HepG2 (cell line): ENCODE data around the gene TMEM143. TPM values are rescaled to one million over a fixed set of nuclear protein-coding genes. Genes with fewer than 3 reads are reported as not detected.
A peak's percentile ranks its signal among the peaks of the same experiment; 100 is the strongest.

ENCODE experiments used
- HOXA3 ChIP-seq: sonication (generic); formaldehyde crosslinking; IDR thresholded peaks from 2 replicates; pipeline ENCODE4 v1.5.0; 2020; ENCODE audit warnings: missing genetic modification reagents
- KLF12 ChIP-seq: sonication (generic); formaldehyde crosslinking; IDR thresholded peaks from 2 replicates; pipeline ENCODE4 v1.4.0; 2020; ENCODE audit warnings: missing genetic modification reagents, borderline replicate concordance
- NCOA5 ChIP-seq: sonication (generic); formaldehyde crosslinking; IDR thresholded peaks from 2 replicates; pipeline ENCODE4 v1.4.0; 2020; ENCODE audit warnings: missing genetic modification reagents
- NFKBIZ ChIP-seq: IDR thresholded peaks from 2 replicates; pipeline ENCODE4 v1.6.1; 2018; ENCODE audit warnings: missing genetic modification reagents, missing compliant biosample characterization
- PHB2 ChIP-seq: fragments of 450-650 bp; IDR thresholded peaks from 2 replicates; pipeline ENCODE4 v1.6.1; 2018; ENCODE audit not compliant: partially characterized antibody
- RXRA ChIP-seq: sonication (generic); formaldehyde crosslinking; IDR thresholded peaks from 2 replicates; pipeline ENCODE4 v1.5.1; 2020; ENCODE audit warnings: missing genetic modification reagents
- ZFY ChIP-seq: sonication (generic); formaldehyde crosslinking; IDR thresholded peaks from 2 replicates; pipeline ENCODE4 v1.4.0; 2020; ENCODE audit warnings: missing genetic modification reagents
- ZNF569 ChIP-seq: sonication (generic); formaldehyde crosslinking; IDR thresholded peaks from 2 replicates; pipeline ENCODE4 v1.5.0; 2020; ENCODE audit warnings: mild to moderate bottlenecking, missing genetic modification reagents, moderate library complexity, borderline replicate concordance
- ZNF768 ChIP-seq: sonication (generic); formaldehyde crosslinking; IDR thresholded peaks from 2 replicates; pipeline ENCODE4 v1.4.0; 2020; ENCODE audit warnings: missing genetic modification reagents
- ZSCAN9 ChIP-seq: IDR thresholded peaks from 2 replicates; pipeline ENCODE4 v1.6.1; 2016; ENCODE audit warnings: borderline replicate concordance
- polyA plus RNA-seq, 8 experiments: library from polyadenylated mRNA; depleted of rRNA in 3 of 8; stranded (reverse) in 7 of 8; unstranded in 1 of 8; fragments of >200 nt; fragmentation: Illumina TruSeq in 4 of 8; extraction: Trizol in 4 of 8; gene quantifications; 2 replicates each; pipeline versions ENCODE4 v1.2.1 to v1.2.3, GENCODE V29; 2011 to 2016; ENCODE audit warnings: low read depth in 4 of 8, missing spikeins in 1 of 8, mixed read lengths in 1 of 8; ENCODE audit not compliant: insufficient read depth in 1 of 8
- total RNA-seq, 5 experiments: library from RNA; depleted of rRNA; stranded (reverse); fragments of >200 nt; fragmentation: Illumina TruSeq; extraction: Trizol; gene quantifications; 2 replicates each; pipeline ENCODE4 v1.2.3, GENCODE V29; 2016; ENCODE audit warnings: low read depth in 1 of 5
- TF ChIP-seq, protein P1 (sequence below): sonication (generic); formaldehyde crosslinking; IDR thresholded peaks from 2 replicates; pipeline ENCODE4 v1.5.0; 2020; ENCODE audit warnings: missing genetic modification reagents
- TF ChIP-seq, protein P2 (sequence below): sonication (generic); formaldehyde crosslinking; IDR thresholded peaks from 2 replicates; pipeline ENCODE4 v1.8.1; 2023; ENCODE audit warnings: mild to moderate bottlenecking, inconsistent platforms, moderate library complexity, missing genetic modification reagents, borderline replicate concordance
- TF ChIP-seq, protein P3 (sequence below): sonication (generic); formaldehyde crosslinking; IDR thresholded peaks from 2 replicates; pipeline ENCODE4 v1.5.1; 2020; ENCODE audit warnings: mild to moderate bottlenecking, missing genetic modification reagents
- TF ChIP-seq, protein P4 (sequence below): sonication (generic); formaldehyde crosslinking; IDR thresholded peaks from 2 replicates; pipeline ENCODE4 v1.8.0; 2022; ENCODE audit warnings: mild to moderate bottlenecking, missing genetic modification reagents; ENCODE audit not compliant: insufficient replicate concordance

The TMEM143 gene
- total and polyA plus RNA-seq, 2 of the 13 experiments (the other 11 are each of a cell fraction or from before 2014, with no cell fraction given): 7.7 to 11.3 TPM

DNA sequence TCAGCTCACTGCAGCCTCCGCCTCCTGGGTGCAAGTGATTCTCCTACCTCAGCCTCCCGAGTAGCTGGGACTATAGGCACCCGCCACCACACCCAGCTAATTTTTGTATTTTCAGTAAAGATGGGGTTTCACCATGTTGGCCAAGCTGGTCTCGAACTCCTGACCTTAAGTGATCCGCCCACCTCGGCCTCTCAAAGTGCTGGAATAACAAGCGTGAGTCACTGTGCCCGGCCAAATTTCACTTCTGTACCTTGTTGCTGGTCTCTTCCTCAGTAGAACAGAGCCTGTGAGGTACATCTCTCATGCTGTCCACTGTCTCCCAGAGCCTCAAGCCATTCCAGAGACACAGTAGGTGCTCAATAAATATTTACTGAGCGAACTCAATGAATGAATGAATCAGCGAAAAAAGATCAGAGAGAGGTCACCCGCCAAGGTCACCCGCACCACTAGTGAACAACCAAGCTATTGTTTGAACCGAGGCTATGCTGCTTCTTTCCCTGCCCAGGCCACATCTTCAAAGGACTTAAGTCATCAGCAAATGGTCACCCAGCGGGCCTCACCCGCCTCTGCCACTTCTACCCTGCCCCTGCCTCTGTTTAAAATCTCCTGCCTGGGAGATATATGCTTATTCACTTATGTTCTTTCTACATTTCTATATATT is 9.3 kb downstream of the TMEM143 start (continued):
- TF ChIP-seq, protein P1, sequence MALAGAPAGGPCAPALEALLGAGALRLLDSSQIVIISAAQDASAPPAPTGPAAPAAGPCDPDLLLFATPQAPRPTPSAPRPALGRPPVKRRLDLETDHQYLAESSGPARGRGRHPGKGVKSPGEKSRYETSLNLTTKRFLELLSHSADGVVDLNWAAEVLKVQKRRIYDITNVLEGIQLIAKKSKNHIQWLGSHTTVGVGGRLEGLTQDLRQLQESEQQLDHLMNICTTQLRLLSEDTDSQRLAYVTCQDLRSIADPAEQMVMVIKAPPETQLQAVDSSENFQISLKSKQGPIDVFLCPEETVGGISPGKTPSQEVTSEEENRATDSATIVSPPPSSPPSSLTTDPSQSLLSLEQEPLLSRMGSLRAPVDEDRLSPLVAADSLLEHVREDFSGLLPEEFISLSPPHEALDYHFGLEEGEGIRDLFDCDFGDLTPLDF (CRISPR knock-in tag): no peak
- TF ChIP-seq PHB2 (no peak), ZFY (CRISPR knock-in tag) (no peak), ZSCAN9 (CRISPR knock-in tag) (0 out of 2 replicates have a peak, but pooled peaks have one; percentile 84), NFKBIZ (CRISPR knock-in tag) (0 out of 2 replicates have a peak, but pooled peaks have one; percentile 56), ZNF569 (CRISPR knock-in tag) (no peak), RXRA (CRISPR knock-in tag) (peak; percentile 82), HOXA3 (peak; percentile 67; the same call in 1 of the 2 replicates), NCOA5 (CRISPR knock-in tag) (no peak), KLF12 (CRISPR knock-in tag) (no peak), ZNF768 (CRISPR knock-in tag) (no peak)
- TF ChIP-seq, protein P2, sequence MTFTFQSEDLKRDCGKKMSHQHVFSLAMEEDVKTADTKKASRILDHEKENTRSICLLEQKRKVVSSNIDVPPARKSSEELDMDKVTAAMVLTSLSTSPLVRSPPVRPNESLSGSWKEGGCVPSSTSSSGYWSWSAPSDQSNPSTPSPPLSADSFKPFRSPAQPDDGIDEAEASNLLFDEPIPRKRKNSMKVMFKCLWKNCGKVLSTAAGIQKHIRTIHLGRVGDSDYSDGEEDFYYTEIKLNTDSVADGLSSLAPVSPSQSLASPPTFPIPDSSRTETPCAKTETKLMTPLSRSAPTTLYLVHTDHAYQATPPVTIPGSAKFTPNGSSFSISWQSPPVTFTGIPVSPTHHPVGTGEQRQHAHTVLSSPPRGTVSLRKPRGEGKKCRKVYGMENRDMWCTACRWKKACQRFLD (CRISPR knock-in tag): no peak
- TF ChIP-seq, protein P3, sequence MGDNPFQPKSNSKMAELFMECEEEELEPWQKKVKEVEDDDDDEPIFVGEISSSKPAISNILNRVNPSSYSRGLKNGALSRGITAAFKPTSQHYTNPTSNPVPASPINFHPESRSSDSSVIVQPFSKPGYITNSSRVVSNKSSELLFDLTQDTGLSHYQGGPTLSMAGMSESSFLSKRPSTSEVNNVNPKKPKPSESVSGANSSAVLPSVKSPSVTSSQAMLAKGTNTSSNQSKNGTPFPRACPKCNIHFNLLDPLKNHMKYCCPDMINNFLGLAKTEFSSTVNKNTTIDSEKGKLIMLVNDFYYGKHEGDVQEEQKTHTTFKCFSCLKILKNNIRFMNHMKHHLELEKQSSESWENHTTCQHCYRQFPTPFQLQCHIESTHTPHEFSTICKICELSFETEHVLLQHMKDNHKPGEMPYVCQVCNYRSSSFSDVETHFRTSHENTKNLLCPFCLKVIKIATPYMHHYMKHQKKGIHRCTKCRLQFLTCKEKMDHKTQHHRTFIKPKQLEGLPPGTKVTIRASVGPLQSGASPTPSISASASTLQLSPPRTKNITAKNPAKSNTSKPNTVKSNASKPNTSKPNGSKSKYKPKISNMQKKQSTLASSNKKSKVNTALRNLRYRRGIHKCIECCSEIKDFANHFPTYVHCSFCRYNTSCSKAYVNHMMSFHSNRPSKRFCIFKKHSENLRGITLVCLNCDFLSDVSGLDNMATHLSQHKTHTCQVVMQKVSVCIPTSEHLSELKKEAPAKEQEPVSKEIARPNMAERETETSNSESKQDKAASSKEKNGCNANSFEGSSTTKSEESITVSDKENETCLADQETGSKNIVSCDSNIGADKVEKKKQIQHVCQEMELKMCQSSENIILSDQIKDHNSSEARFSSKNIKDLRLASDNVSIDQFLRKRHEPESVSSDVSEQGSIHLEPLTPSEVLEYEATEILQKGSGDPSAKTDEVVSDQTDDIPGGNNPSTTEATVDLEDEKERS (CRISPR knock-in tag): peak; percentile 44; the same call in 1 of the 2 replicates
- TF ChIP-seq, protein P4, sequence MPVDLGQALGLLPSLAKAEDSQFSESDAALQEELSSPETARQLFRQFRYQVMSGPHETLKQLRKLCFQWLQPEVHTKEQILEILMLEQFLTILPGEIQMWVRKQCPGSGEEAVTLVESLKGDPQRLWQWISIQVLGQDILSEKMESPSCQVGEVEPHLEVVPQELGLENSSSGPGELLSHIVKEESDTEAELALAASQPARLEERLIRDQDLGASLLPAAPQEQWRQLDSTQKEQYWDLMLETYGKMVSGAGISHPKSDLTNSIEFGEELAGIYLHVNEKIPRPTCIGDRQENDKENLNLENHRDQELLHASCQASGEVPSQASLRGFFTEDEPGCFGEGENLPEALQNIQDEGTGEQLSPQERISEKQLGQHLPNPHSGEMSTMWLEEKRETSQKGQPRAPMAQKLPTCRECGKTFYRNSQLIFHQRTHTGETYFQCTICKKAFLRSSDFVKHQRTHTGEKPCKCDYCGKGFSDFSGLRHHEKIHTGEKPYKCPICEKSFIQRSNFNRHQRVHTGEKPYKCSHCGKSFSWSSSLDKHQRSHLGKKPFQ (CRISPR knock-in tag): no peak
